GM18505 (cell line): ENCODE data around the gene LAMA3.
A peak's percentile ranks its signal among the peaks of the same experiment; 100 is the strongest.
"Not testable (repeated sequence)": the region's sequence is repeated elsewhere in the genome, so short reads cannot be mapped to it uniquely, and the experiment has no call there.

Experiments
- ATAC-seq: cut with Tn5 transposase; IDR thresholded peaks from one replicate; pipeline ENCODE4 v1.9.1; 2021; ENCODE audit not compliant: unreplicated experiment
- POLR2A ChIP-seq: IDR thresholded peaks from 4 replicates; pipeline ENCODE4 v1.6.1; 2011; ENCODE audit warnings: borderline replicate concordance; ENCODE audit not compliant: insufficient read depth, insufficient read length; ENCODE audit errors: extremely low read depth

LAMA3 gene

DNA sequence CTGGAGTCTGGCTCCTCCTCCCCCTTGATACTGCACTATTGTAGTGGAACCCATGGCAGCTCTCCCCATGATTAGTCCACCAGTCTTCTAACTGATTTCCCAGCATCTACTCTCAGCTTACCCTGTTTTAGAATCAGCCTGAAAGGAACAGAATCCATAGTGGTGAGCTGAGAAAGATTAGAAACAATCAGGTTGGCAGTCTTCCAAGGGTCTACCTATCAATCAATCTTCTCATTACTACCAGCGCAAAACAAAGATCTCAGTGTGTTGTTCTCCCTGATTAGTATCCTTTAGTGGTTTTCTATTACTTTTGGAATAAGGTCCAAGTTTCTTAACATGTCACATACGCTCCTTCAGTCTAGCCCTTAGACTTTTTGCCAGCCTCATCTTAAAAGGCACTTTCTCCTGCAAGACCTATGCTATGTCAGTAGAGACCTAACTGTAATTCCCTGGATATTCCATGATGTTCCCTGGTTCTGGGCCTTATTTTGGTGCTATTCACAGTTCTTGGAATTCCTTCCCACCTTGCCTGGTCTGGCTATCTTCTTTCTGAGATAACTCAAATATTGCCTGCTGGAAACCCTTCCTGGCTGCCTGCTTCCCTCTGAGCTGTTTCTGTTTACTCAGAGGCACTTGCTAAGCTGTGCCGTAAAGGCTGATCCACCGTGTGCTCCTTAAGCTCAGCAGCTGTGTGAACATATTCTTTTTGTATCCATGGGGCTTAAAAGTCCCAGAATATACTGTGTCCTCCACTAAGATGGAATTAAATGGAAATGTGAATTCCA, 32.6 kb downstream of the LAMA3 start:
- TF ChIP-seq POLR2A = no peak
- no peak for ATAC-seq

DNA sequence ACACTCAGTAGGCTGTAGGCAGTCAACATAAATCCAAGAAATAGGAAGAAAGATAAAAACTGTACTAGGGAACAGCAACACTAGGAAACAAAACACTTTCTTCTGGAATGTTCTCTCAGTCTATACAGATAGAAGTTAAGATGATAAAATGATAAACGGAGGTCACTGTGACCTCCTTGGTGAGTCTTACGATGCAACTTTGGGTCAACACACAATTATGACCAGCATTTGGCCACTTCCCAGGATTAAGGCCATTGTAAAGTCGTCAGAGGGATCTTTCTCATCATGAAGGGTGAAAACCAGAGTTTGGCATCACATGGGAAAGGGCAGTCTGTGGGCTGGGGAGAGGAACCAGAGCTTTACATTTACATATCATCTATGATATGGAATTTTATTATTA, 33.4 kb downstream of the LAMA3 start:
- no peak for TF ChIP-seq POLR2A
- no peak for ATAC-seq

GRCh38 chr18:23723121-23723520, 33.9 kb downstream of the LAMA3 start:
- no peak for ATAC-seq
- TF ChIP-seq POLR2A = no peak

- no peak for TF ChIP-seq POLR2A
- no peak for ATAC-seq
These were observed 35.4 kb downstream of the LAMA3 start for GRCh38 chr18:23724681-23725080.

- ATAC-seq = no peak
- no peak for TF ChIP-seq POLR2A
These were observed 36.1 kb downstream of the LAMA3 start for GRCh38 chr18:23725351-23725750.

- TF ChIP-seq POLR2A = no peak
- ATAC-seq = no peak
These were observed 36.8 kb downstream of the LAMA3 start for GRCh38 chr18:23725827-23726661.

DNA sequence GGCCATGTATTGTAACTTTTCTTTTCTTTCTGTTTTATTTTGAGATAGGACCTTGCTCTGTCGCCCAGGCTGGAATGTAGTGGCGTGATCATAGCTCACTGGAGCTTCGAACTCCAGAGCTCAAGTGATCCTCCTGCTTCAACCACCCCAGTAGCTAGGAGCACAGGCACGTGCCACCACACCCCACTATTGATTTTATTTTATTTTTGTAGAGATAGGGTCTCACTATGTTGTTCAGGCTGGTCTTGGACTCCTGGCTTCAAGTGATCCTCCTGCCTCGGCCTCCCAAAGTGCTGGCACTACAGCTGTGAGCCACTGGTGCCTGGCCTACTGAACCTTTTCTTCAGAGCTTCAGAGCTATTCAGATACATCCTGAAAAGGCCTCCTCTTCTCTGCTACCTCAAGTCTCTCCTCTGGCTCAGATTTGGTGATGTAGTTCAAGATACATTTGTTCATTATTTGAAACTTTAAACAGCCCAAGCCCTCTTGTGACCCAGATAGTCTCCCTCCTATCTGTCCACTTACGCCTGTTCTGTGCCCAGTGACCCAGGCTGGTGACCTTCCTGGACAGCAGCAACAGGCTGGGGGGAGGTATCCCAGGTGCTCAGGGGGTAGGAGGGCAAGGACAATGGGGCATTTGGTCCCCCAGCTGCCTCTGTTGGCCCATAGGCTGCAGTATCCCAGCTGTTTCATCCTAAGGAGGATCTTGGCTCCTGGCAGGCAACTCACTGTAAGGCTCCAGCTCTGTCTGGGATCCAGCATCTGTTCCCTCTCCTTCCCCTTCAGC, 38.6 kb downstream of the LAMA3 start:
- no peak for TF ChIP-seq POLR2A
- ATAC-seq = no peak

GRCh38 chr18:23730857-23731256, 41.6 kb downstream of the LAMA3 start:
- TF ChIP-seq POLR2A = no peak
- ATAC-seq = no peak

DNA sequence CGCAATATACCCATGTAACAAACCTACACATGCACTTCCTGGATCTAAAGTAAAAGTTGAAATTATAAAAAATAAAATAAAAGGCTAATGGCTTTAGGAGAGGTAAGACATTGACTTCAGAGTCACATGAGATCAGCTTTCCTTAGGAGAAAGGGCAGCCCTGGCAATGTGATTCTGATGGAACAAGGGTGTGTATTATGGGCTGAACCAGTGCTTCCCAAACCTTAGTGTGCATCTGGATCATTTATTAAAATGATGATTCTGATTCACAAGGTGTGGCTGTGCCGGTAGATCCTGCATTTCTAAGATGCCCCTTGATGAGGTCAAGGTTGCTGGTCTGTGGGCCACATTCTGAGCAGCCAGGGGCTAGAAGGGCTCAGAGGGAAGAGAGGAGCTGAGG, 42.6 kb downstream of the LAMA3 start:
- no peak for TF ChIP-seq POLR2A
- ATAC-seq = no peak

GRCh38 chr18:23732439-23732838, 43.2 kb downstream of the LAMA3 start:
- TF ChIP-seq POLR2A = no peak
- no peak for ATAC-seq

DNA sequence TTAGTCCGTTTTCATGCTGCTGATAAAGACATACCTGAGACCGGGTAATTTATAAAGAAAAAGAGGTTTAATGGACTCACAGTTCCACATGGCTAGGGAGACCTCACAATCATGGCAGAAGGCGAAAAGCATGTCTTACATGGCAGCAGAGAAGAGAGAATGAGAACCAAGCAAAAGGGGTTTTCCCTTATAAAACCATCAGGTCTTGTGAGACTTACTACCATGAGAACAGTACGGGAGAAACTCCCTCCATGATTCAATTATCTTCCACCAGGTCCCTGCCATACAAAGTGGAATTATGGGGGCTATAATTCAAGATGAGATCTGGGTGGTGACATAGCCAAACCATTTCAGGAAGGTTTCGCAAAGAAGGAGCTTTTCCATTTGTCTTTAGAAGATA, 44.0 kb downstream of the LAMA3 start:
- ATAC-seq = not testable (repeated sequence)

DNA sequence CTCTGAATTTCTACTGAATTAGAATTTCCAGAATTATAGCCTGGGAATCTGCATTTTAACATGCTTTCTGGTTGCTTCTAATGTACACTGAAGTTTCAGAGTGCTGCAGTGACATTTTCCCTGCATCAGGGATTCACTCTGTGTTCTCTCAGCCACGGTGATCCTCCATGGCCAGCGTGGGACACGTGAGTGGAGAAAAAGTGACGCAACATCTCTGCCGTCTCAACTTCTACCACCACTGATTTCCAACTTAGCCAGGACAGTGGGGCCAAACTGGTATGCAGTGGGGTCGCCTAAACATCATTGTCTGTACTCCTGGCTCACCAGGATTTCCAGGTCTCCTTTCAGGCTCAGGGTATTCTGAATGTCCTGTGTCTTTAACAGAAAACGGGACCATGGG, 44.6 kb downstream of the LAMA3 start:
- TF ChIP-seq POLR2A = no peak
- ATAC-seq = no peak

GRCh38 chr18:23735021-23735464, 45.8 kb downstream of the LAMA3 start:
- ATAC-seq = peak; percentile 70
- no peak for TF ChIP-seq POLR2A
